Fibroblast of lung (primary cell): Measurements from ENCODE around the gene CDC42EP1. TPM values are rescaled to one million over a fixed set of nuclear protein-coding genes. Genes with fewer than 3 reads are reported as not detected.

Experiments used
- DNase-seq, 2 donors: peaks; one replicate each; pipeline versions ENCODE4 v3.0.0 to v3.0.0-alpha.2; 2010; ENCODE audit warnings: low read depth in 2 of 2
- H2AFZ ChIP-seq: 2 replicates; pipeline ENCODE4 v1.5.1; 2012; ENCODE audit warnings: low read length, control low read depth, inconsistent platforms
- H3K27ac ChIP-seq: 2 replicates; pipeline ENCODE4 v1.5.1; 2011; ENCODE audit warnings: low read length, control low read depth; ENCODE audit not compliant: insufficient read depth
- H3K27me3 ChIP-seq: 2 replicates; pipeline ENCODE4 v1.5.1; 2011; ENCODE audit warnings: mild to moderate bottlenecking, low read length; ENCODE audit not compliant: control insufficient read depth, insufficient read depth
- H3K36me3 ChIP-seq: 2 replicates; pipeline ENCODE4 v1.5.1; 2011; ENCODE audit warnings: low read length; ENCODE audit not compliant: control insufficient read depth, insufficient read depth
- H3K4me1 ChIP-seq: 2 replicates; pipeline ENCODE4 v1.5.1; 2011; ENCODE audit warnings: low read length; ENCODE audit not compliant: control insufficient read depth, insufficient read depth; ENCODE audit errors: extremely low read depth
- H3K4me2 ChIP-seq: 2 replicates; pipeline ENCODE4 v1.5.1; 2011; ENCODE audit warnings: low read length, control low read depth; ENCODE audit not compliant: insufficient read depth; ENCODE audit errors: extremely low read depth
- H3K4me3 ChIP-seq, 4 experiments: fragments of 200-600 bp in 1 of 4; sonication (generic) in 1 of 4; replicated peaks in 1 of 4; 2 replicates each; pipeline ENCODE4 v1.5.1; 2011 to 2016; ENCODE audit warnings: low read length in 4 of 4, low read depth in 3 of 4, mild to moderate bottlenecking in 3 of 4, control low read depth in 2 of 4, inconsistent platforms in 1 of 4, mixed read lengths in 1 of 4; ENCODE audit not compliant: insufficient read depth in 1 of 4; ENCODE audit errors: control extremely low read depth in 1 of 4
- H3K79me2 ChIP-seq: 2 replicates; pipeline ENCODE4 v1.5.1; 2012; ENCODE audit warnings: mild to moderate bottlenecking, low read length, inconsistent platforms; ENCODE audit not compliant: control insufficient read depth, insufficient read depth
- H3K9ac ChIP-seq: 2 replicates; pipeline ENCODE4 v1.5.1; 2011; ENCODE audit warnings: mild to moderate bottlenecking, low read length, control low read depth; ENCODE audit not compliant: insufficient read depth
- H3K9me3 ChIP-seq: 2 replicates; pipeline ENCODE4 v1.5.1; 2012; ENCODE audit warnings: low read depth, low read length; ENCODE audit not compliant: control insufficient read depth, insufficient read depth
- H4K20me1 ChIP-seq: 2 replicates; pipeline ENCODE4 v1.5.1; 2011; ENCODE audit warnings: low read length; ENCODE audit not compliant: control insufficient read depth, insufficient read depth; ENCODE audit errors: extremely low read depth
- CTCF ChIP-seq, 2 donors: IDR thresholded peaks in 1 of 2; conservative IDR thresholded peaks in 1 of 2; 1 replicate in 1 of 2; 2 replicates in 1 of 2; pipeline ENCODE4 v1.5.1; 2011 to 2012; ENCODE audit warnings: low read length in 2 of 2, control low read depth in 1 of 2, inconsistent platforms in 1 of 2, low read depth in 1 of 2, mild to moderate bottlenecking in 1 of 2
- EZH2 ChIP-seq: IDR thresholded peaks from 2 replicates; pipeline ENCODE4 v1.5.1; 2012; ENCODE audit warnings: low read length, control low read depth, mild to moderate bottlenecking; ENCODE audit errors: missing control alignments
- polyA plus RNA-seq, 2 donors: library from polyadenylated mRNA; depleted of rRNA in 1 of 2; stranded (reverse) in 1 of 2; unstranded in 1 of 2; fragments of >200 nt; gene quantifications; 2 replicates each; pipeline ENCODE4 v1.2.1, GENCODE V29; 2011 to 2012; ENCODE audit warnings: missing spikeins in 1 of 2
- total RNA-seq: library from RNA; depleted of rRNA; stranded (reverse); fragments of >200 nt; gene quantifications from 2 replicates; pipeline ENCODE4 v1.2.1, GENCODE V29; 2014

The CDC42EP1 gene
- total and polyA plus RNA-seq, 2 donors (not counting 1 experiment from before 2014, with no cell fraction given) = 10.4 to 17.2 TPM

- no peak overlapping the region for H3K9ac ChIP-seq
- H2AFZ ChIP-seq = no peak overlapping the region
- H3K9me3 ChIP-seq = no peaks in the 10 kb centered on the region
- no peaks in the 10 kb centered on the region for H4K20me1 ChIP-seq
- H3K27ac ChIP-seq = no peak overlapping the region
- no peak overlapping the region for H3K4me2 ChIP-seq
- TF ChIP-seq CTCF (conservative IDR thresholded peaks at IDR 0.05 in 1 of 2, IDR thresholded peaks at IDR 0.05 in 1 of 2; ENCODE audit: low read depth in 1 of 2, low read length in 2 of 2) = no peak
- no peak for TF ChIP-seq EZH2
- no peaks in the 10 kb centered on the region for H3K27me3 ChIP-seq
- peaks cover 24% of the 10 kb centered on the region for H3K79me2 ChIP-seq
- peaks cover under 1% of the 10 kb centered on the region for H3K36me3 ChIP-seq
- DNase-seq = no peak
- H3K4me1 ChIP-seq = peaks cover 6% of the 10 kb centered on the region
- no peak overlapping the region for H3K4me3 ChIP-seq
Measured at GRCh38 chr22:37611207-37611606, 50.9 kb downstream of the CDC42EP1 start.

GRCh38 chr22:37616201-37617083 lies 56.2 kb downstream of the CDC42EP1 start:
- Histone ChIP-seq H3K4me1 (peaks cover 2% of the 10 kb centered on the region), H3K9ac (no peak overlapping the region), H3K36me3 (peaks cover 8% of the 10 kb centered on the region), H3K4me2 (no peak overlapping the region), H3K9me3 (no peaks in the 10 kb centered on the region), H4K20me1 (no peaks in the 10 kb centered on the region), H3K27ac (no peak overlapping the region), H3K4me3 (no peak overlapping the region), H3K27me3 (no peaks in the 10 kb centered on the region), H2AFZ (no peak overlapping the region), H3K79me2 (peaks cover 3% of the 10 kb centered on the region)
- TF ChIP-seq EZH2 (no peak), CTCF (conservative IDR thresholded peaks at IDR 0.05 in 1 of 2, IDR thresholded peaks at IDR 0.05 in 1 of 2; ENCODE audit: low read depth in 1 of 2, low read length in 2 of 2) (no peak)
- no peak for DNase-seq

- Histone ChIP-seq H3K9ac (no peak overlapping the region), H3K27me3 (no peaks in the 10 kb centered on the region), H3K9me3 (no peaks in the 10 kb centered on the region), H3K36me3 (peaks cover 11% of the 10 kb centered on the region), H3K4me3 (no peak overlapping the region), H3K4me2 (no peak overlapping the region), H3K4me1 (peaks cover 2% of the 10 kb centered on the region), H4K20me1 (no peaks in the 10 kb centered on the region), H2AFZ (no peak overlapping the region), H3K79me2 (no peaks in the 10 kb centered on the region), H3K27ac (no peak overlapping the region)
- no peak for DNase-seq
- no peak for TF ChIP-seq CTCF (conservative IDR thresholded peaks at IDR 0.05 in 1 of 2, IDR thresholded peaks at IDR 0.05 in 1 of 2; ENCODE audit: low read depth in 1 of 2, low read length in 2 of 2)
- no peak for TF ChIP-seq EZH2
Measured at GRCh38 chr22:37617431-37617830, 57.2 kb downstream of the CDC42EP1 start.
